ENCODE measurements around the gene MED27.

DNA sequence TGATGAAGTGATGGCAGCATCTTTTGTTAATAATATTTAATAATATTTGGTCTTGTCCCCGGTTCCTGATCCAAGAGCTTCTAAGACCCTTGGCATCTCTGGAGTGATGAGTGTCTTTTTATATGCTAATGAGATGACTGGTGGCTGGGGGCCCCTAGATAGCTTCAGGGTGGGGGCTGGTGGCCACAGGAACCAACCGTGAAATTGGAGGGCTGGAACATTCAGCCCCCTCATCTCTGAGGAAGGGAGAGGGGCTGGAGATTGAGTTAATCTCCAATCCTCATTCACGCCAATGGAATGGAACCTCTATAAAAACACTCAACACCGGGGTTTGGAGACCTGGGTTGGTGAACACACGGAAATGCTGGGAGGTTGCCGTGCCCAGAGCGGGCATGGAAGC lies 261.6 kb downstream of the MED27 start:
- no peak for TF ChIP-seq YY1 (IDR thresholded peaks at IDR 0.05; ENCODE audit: insufficient read depth, insufficient read length)
- TF ChIP-seq ZNF274 (IDR thresholded peaks at IDR 0.05; ENCODE audit: low read depth, low read length) = no peak

Data from NT2/D1 (cell line).